K562 (cell line): ENCODE measurements around the gene DCXR. TPM values are rescaled to one million over a fixed set of nuclear protein-coding genes. Genes with fewer than 3 reads are reported as not detected.

Source experiments
- ESRRA ChIP-seq: fragments of 450-650 bp; IDR thresholded peaks from 2 replicates; pipeline ENCODE4 v1.6.1; 2014; ENCODE audit warnings: low read depth, mild to moderate bottlenecking, moderate library complexity, borderline replicate concordance
- FOSL1 ChIP-seq: fragments of 200-800 bp; sonication (Bioruptor generic); conservative IDR thresholded peaks from 2 replicates; pipeline ENCODE4 v1.6.1; 2016; ENCODE audit warnings: missing genetic modification characterization, missing compliant biosample characterization
- HDAC2 ChIP-seq: fragments of 450-650 bp; IDR thresholded peaks from 2 replicates; pipeline ENCODE4 v1.6.1; 2016; ENCODE audit warnings: mild to moderate bottlenecking
- KAT2B ChIP-seq: IDR thresholded peaks from one replicate; pipeline ENCODE4 v1.6.1; 2012; ENCODE audit warnings: low read depth, mild to moderate bottlenecking, control low read depth, inconsistent platforms, low read length, moderate library complexity
- KDM5B ChIP-seq: fragments of 200-600 bp; sonication (generic); IDR thresholded peaks from 2 replicates; pipeline ENCODE4 v1.6.1; 2012; ENCODE audit warnings: low read depth, mild to moderate bottlenecking, moderate library complexity, low read length, control low read depth, inconsistent platforms; ENCODE audit not compliant: insufficient replicate concordance
- PHB2 ChIP-seq: fragments of 450-650 bp; IDR thresholded peaks from 2 replicates; pipeline ENCODE4 v1.6.1; 2017; ENCODE audit warnings: low read depth
- POLR2G ChIP-seq: fragments of 200-400 bp; formaldehyde crosslinking; IDR thresholded peaks from 2 replicates; pipeline ENCODE4 v1.6.1; 2017; ENCODE audit warnings: low read depth, mild to moderate bottlenecking, antibody characterized with exemption, low read length, moderate library complexity
- SIN3A ChIP-seq, 2 experiments: fragments of 150-350 bp in 1 of 2; IDR thresholded peaks; 2 replicates each; pipeline ENCODE4 v1.6.1; 2011 to 2016; ENCODE audit warnings: borderline replicate concordance in 2 of 2, low read depth in 2 of 2, low read length in 2 of 2, mild to moderate bottlenecking in 2 of 2, moderate library complexity in 2 of 2; ENCODE audit not compliant: control insufficient read depth in 1 of 2
- ZNF280B ChIP-seq: fragments of 250-450 bp; sonication (Bioruptor Pico); IDR thresholded peaks from 2 replicates; pipeline ENCODE4 v1.5.1; 2021; ENCODE audit warnings: mild to moderate bottlenecking
- polyA plus RNA-seq, 8 experiments: library from polyadenylated mRNA; depleted of rRNA in 4 of 8; stranded (reverse) in 5 of 8; unstranded in 3 of 8; fragments of >200 nt; fragmentation: Nextera tagmentation in 2 of 8; fragmentation: Illumina TruSeq in 1 of 8; extraction: Ambion mirVana in 2 of 8; extraction: Trizol in 1 of 8; gene quantifications; 2 replicates each; pipeline versions ENCODE4 v1.2.1 to v1.2.3, GENCODE V29; 2011 to 2014; ENCODE audit warnings: inconsistent platforms in 1 of 8, missing spikeins in 1 of 8
- total RNA-seq, 7 experiments: library from RNA; depleted of rRNA in 6 of 7; stranded (reverse); fragments of >200 nt in 6 of 7; fragmentation: Illumina TruSeq in 2 of 7; extraction: Trizol in 2 of 7; gene quantifications; 2 replicates each; pipeline versions ENCODE4 v1.2.1 to v1.2.3, GENCODE V29; 2011 to 2021; ENCODE audit warnings: low replicate concordance in 1 of 7
- TF ChIP-seq, protein P1 (sequence below): fragments of 250-450 bp; sonication (Bioruptor Pico); IDR thresholded peaks from 2 replicates; pipeline ENCODE4 v1.8.0; 2022; ENCODE audit warnings: moderate library complexity, mild to moderate bottlenecking, inconsistent platforms
- TF ChIP-seq, protein P2 (sequence below): fragments of 250-450 bp; sonication (Bioruptor Pico); IDR thresholded peaks from 2 replicates; pipeline ENCODE4 v1.8.0; 2022; ENCODE audit warnings: inconsistent platforms, mild to moderate bottlenecking, moderate library complexity, borderline replicate concordance
- TF ChIP-seq, protein P3 (sequence below): fragments of 450-650 bp; formaldehyde crosslinking; IDR thresholded peaks from 2 replicates; pipeline ENCODE4 v1.4.0; 2022; ENCODE audit warnings: missing genetic modification characterization
- TF ChIP-seq, protein P4 (sequence below): IDR thresholded peaks from 2 replicates; pipeline ENCODE4 v1.6.1; 2014; ENCODE audit warnings: antibody characterized with exemption
- TF ChIP-seq, protein P5 (sequence below): fragments of 200-800 bp; sonication (Bioruptor generic); IDR thresholded peaks from 2 replicates; pipeline ENCODE4 v1.6.1; 2016; ENCODE audit warnings: missing genetic modification characterization, missing compliant biosample characterization

The DCXR gene
- total and polyA plus RNA-seq, 9 of the 15 experiments (the other 6 are each of a cell fraction or from before 2014, with no cell fraction given), result 21.3 to 274 (median 156) TPM

- TF ChIP-seq SIN3A (IDR thresholded peaks at IDR 0.05; ENCODE audit: borderline replicate concordance in 2 of 2, control insufficient read depth in 1 of 2, low read depth in 2 of 2, low read length in 2 of 2) (peak in 1 of 2 experiments; percentile 77; a peak in 2 of 4 replicates), ESRRA (peak; percentile 65; the same call in 1 of the 2 replicates), ZNF280B (CRISPR knock-in tag) (no peak), POLR2G (peak; percentile 99), FOSL1 (tag) (peak; percentile 31; the same call in 1 of the 2 replicates), KAT2B (no peak), HDAC2 (peak; percentile 71), KDM5B (peak; percentile 76), PHB2 (no peak)
- TF ChIP-seq, protein P1, sequence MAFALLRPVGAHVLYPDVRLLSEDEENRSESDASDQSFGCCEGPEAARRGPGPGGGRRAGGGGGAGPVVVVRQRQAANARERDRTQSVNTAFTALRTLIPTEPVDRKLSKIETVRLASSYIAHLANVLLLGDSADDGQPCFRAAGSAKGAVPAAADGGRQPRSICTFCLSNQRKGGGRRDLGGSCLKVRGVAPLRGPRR (CRISPR knock-in tag), result no peak
- TF ChIP-seq, protein P2, sequence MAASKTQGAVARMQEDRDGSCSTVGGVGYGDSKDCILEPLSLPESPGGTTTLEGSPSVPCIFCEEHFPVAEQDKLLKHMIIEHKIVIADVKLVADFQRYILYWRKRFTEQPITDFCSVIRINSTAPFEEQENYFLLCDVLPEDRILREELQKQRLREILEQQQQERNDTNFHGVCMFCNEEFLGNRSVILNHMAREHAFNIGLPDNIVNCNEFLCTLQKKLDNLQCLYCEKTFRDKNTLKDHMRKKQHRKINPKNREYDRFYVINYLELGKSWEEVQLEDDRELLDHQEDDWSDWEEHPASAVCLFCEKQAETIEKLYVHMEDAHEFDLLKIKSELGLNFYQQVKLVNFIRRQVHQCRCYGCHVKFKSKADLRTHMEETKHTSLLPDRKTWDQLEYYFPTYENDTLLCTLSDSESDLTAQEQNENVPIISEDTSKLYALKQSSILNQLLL (CRISPR knock-in tag), result no peak
- TF ChIP-seq, protein P3, sequence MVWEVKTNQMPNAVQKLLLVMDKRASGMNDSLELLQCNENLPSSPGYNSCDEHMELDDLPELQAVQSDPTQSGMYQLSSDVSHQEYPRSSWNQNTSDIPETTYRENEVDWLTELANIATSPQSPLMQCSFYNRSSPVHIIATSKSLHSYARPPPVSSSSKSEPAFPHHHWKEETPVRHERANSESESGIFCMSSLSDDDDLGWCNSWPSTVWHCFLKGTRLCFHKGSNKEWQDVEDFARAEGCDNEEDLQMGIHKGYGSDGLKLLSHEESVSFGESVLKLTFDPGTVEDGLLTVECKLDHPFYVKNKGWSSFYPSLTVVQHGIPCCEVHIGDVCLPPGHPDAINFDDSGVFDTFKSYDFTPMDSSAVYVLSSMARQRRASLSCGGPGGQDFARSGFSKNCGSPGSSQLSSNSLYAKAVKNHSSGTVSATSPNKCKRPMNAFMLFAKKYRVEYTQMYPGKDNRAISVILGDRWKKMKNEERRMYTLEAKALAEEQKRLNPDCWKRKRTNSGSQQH (CRISPR knock-in tag), result 0 out of 2 replicates have a peak, but pooled peaks have one; percentile 20
- TF ChIP-seq, protein P4, sequence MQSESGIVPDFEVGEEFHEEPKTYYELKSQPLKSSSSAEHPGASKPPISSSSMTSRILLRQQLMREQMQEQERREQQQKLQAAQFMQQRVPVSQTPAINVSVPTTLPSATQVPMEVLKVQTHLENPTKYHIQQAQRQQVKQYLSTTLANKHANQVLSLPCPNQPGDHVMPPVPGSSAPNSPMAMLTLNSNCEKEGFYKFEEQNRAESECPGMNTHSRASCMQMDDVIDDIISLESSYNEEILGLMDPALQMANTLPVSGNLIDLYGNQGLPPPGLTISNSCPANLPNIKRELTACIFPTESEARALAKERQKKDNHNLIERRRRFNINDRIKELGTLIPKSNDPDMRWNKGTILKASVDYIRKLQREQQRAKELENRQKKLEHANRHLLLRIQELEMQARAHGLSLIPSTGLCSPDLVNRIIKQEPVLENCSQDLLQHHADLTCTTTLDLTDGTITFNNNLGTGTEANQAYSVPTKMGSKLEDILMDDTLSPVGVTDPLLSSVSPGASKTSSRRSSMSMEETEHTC, result no peak
- TF ChIP-seq, protein P5, sequence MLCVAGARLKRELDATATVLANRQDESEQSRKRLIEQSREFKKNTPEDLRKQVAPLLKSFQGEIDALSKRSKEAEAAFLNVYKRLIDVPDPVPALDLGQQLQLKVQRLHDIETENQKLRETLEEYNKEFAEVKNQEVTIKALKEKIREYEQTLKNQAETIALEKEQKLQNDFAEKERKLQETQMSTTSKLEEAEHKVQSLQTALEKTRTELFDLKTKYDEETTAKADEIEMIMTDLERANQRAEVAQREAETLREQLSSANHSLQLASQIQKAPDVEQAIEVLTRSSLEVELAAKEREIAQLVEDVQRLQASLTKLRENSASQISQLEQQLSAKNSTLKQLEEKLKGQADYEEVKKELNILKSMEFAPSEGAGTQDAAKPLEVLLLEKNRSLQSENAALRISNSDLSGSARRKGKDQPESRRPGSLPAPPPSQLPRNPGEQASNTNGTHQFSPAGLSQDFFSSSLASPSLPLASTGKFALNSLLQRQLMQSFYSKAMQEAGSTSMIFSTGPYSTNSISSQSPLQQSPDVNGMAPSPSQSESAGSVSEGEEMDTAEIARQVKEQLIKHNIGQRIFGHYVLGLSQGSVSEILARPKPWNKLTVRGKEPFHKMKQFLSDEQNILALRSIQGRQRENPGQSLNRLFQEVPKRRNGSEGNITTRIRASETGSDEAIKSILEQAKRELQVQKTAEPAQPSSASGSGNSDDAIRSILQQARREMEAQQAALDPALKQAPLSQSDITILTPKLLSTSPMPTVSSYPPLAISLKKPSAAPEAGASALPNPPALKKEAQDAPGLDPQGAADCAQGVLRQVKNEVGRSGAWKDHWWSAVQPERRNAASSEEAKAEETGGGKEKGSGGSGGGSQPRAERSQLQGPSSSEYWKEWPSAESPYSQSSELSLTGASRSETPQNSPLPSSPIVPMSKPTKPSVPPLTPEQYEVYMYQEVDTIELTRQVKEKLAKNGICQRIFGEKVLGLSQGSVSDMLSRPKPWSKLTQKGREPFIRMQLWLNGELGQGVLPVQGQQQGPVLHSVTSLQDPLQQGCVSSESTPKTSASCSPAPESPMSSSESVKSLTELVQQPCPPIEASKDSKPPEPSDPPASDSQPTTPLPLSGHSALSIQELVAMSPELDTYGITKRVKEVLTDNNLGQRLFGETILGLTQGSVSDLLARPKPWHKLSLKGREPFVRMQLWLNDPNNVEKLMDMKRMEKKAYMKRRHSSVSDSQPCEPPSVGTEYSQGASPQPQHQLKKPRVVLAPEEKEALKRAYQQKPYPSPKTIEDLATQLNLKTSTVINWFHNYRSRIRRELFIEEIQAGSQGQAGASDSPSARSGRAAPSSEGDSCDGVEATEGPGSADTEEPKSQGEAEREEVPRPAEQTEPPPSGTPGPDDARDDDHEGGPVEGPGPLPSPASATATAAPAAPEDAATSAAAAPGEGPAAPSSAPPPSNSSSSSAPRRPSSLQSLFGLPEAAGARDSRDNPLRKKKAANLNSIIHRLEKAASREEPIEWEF (CRISPR knock-in tag), result no peak
Measured at GRCh38 chr17:82037092-82037888, at the start of gene DCXR (continued).
